Fibroblast of mammary gland (primary cell): ENCODE data around the gene F11R.

Experiments
- DNase-seq: peaks from one replicate; pipeline ENCODE4 v3.0.0-alpha.2; 2010; ENCODE audit warnings: low read depth
- H3K4me3 ChIP-seq: 2 replicates; pipeline ENCODE4 v1.5.1; 2011; ENCODE audit warnings: low read depth, mild to moderate bottlenecking, low read length, moderate library complexity; ENCODE audit not compliant: control insufficient read depth
- TF ChIP-seq, protein P1 (sequence below): conservative IDR thresholded peaks from 2 replicates; pipeline ENCODE4 v1.5.1; 2011; ENCODE audit warnings: low read depth, low read length, inconsistent platforms; ENCODE audit not compliant: control insufficient read depth, insufficient read depth

F11R gene

DNA sequence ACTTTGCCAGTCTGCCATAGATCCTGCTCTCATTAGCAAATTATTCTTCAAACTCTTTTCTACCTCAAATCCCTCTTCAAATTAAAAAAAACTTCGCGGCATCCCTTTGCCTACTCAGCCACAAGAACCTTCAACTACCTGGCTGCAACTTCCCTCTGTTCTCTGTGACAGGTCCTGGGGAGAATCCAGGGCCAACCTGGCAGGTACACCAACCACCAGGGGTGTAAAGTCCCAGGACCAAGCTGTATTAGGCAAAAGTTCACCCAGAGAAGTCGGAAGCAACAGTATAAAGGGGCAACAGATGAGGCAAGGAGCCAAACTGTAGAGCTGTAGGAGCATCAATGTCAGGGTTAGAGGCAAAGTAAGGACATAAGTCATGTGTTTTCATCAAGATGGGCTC, 48.0 kb downstream of the F11R start:
- TF ChIP-seq, protein P1, sequence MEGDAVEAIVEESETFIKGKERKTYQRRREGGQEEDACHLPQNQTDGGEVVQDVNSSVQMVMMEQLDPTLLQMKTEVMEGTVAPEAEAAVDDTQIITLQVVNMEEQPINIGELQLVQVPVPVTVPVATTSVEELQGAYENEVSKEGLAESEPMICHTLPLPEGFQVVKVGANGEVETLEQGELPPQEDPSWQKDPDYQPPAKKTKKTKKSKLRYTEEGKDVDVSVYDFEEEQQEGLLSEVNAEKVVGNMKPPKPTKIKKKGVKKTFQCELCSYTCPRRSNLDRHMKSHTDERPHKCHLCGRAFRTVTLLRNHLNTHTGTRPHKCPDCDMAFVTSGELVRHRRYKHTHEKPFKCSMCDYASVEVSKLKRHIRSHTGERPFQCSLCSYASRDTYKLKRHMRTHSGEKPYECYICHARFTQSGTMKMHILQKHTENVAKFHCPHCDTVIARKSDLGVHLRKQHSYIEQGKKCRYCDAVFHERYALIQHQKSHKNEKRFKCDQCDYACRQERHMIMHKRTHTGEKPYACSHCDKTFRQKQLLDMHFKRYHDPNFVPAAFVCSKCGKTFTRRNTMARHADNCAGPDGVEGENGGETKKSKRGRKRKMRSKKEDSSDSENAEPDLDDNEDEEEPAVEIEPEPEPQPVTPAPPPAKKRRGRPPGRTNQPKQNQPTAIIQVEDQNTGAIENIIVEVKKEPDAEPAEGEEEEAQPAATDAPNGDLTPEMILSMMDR = no peak
- no peak overlapping the region for H3K4me3 ChIP-seq
- no peak for DNase-seq

DNA sequence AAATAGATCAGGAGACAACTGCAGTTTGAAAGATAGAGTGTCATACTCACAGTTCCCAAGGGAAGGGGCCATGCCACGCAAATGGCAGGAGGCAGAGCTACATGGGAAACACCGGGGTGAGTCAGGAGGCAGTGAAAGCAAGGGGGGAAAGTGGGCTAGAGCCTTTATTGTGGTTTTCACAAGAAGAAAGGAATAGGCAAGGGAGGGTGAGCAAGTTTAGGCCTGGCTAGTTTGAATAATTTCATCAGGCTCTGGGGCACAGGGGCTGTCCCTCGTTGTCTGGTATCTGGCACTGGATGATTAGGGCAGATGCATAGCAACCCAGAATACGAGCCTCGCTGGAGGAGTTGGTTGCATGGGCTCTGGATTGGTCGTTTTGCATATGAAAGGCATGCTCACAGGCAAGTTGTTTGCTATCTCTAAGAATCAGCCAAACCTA, 49.3 kb downstream of the F11R start:
- TF ChIP-seq, protein P1 = no peak
- no peak overlapping the region for H3K4me3 ChIP-seq
- DNase-seq = no peak

DNA sequence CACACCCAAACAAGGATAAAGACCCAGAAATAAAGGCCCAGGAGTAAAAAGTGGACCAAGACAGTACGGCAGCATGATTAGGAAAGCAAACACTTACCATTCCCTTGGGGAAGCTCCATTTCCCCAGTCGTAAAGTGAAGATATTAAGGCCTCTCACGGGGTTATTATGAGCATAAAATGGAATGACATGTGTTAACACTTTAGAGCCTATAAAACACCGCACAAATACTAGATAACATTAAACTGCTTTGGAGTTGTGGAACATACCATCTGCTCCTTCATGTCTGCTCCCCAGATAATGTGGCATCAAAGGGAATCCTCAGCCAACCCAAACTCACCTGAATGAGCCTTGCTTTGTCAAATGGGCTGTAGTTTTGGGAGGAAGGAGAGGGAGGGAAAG, 57.4 kb downstream of the F11R start:
- TF ChIP-seq, protein P1 = no peak
- no peak overlapping the region for H3K4me3 ChIP-seq

DNA sequence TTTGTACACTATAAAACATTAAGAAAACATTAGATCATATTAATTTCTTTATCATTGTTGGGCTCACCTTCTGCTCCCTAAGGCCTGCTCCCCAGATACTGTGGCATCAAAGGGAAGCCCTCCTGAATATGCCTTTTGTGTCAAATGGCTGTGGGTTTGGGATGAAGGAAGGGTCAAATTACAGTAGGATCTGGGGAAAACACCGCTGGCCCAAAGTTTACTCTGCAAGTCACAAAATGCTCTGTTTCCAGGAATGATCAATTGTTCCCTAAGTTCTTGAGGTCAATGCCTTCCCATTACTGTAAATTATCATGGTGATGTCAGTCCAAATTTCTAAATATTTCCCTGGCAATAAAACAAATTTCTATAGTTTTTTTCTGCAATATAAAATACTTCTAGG, 59.5 kb downstream of the F11R start:
- TF ChIP-seq, protein P1 = no peak
- DNase-seq = no peak
- no peak overlapping the region for H3K4me3 ChIP-seq

More for the DNA sequence above, 57.4 kb downstream of the F11R start:
- no peak for DNase-seq

DNA sequence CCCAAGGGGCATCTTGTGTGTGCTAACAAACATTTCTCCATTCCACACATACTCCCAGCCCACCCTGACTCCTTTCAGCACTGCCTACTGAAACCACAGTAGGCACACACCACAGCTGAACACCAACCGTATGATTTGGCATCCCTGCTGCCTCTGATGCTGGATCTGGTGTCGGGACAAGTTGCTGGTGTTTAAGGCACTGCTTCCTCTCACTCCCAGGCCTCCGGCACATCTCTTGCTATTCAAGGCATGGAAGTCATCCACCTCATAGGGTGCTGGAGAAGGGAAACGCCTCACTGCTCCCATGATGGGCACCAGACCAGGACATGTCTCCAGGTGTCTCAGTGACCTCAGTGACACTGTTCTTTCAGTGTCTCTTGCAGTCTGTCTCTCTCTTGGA, 64.0 kb downstream of the F11R start:
- TF ChIP-seq, protein P1 = no peak
- DNase-seq = no peak

DNA sequence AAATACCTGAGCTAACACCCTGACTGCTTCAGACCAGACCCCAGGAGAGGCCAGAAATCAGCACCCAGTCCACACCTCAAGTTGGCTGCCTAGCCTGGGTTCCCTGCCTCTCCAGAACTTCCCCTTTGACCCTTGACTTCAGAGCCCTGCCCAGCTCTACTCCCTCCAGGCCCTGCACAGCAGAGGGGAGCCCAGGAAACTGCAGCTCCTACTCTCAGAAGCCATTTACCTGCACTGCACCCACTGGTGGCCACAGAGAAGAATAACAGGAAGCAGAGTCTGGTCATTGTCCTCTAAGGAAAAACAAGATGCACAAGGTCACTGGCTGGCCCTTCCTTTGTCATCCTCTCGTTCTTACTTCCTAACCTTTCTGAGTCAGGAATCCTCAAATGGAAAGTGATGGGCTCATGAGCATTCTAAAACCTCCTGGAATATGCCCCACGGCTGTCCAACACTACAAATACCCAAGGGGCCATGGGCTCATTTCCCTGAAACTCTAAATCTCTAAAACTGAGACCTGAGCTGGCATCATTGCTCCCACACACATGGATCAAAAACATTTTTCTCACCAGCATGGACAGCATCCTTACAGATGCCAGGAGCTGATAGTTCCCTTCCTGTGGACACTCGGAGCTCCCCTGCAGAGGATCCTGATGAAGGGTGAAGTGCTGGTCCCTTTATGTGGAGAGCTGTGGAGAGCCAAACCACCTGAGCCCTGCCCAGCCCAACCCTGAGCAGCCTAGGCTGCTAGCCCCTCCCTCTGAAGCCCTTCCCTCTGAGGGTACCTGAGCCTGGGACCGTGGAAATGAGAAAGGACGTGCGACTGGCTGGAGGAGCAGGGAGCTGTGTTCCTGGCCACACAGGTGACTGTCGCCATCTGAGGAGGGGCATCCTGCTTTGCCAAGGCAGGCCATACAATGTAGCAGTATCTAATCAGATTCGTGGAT, 66.5 kb downstream of the F11R start, which contains the start of gene ITLN2:
Gene ITLN2, minus strand, starts transcription at position 652 of the 947 bp plus-strand sequence. Its CDS starts 68 bp downstream, at position 584.
- no peak within 1 kb of the TSS for H3K4me3 ChIP-seq
- TF ChIP-seq, protein P1 = peak; percentile 57
- DNase-seq = peak; percentile 30

More for the DNA sequence above, 64.0 kb downstream of the F11R start:
- H3K4me3 ChIP-seq = no peak overlapping the region

DNA sequence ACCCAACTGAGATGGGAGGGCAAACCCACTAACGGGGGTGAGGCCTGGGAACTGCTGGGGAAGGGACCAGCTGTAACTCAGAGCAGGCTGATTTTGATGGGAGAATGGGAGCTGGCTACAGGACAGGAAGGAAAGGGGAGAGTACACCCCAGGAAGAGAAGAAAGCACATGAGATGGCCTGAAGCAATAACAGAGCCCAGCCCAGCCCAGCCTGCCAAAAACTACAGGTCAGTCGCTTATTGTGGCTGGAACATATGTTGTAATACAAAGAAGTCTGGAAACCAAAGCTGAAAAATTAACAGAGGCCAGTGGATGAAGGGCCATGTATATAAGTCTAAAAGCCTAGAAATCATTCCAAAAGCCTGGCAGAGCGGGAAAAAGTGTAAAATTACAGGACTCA, 67.9 kb downstream of the F11R start:
- peak; percentile 5 for DNase-seq
- H3K4me3 ChIP-seq = no peak overlapping the region
- TF ChIP-seq, protein P1 = no peak
